Progenitor cell of endocrine pancreas (in vitro differentiated cells): ENCODE measurements around the gene MRPL24. TPM values are rescaled to one million over a fixed set of nuclear protein-coding genes. Genes with fewer than 3 reads are reported as not detected.

Experiments
- DNase-seq: peaks from one replicate; pipeline ENCODE4 v3.0.0; 2021; ENCODE audit warnings: low spot score; ENCODE audit not compliant: unreplicated experiment
- H3K27ac Mint-ChIP-seq: 2 replicates; pipeline ENCODE4 v1.8.0; 2021; ENCODE audit warnings: mild to moderate bottlenecking, moderate library complexity, mixed read lengths
- H3K27me3 Mint-ChIP-seq: 2 replicates; pipeline ENCODE4 v1.8.0; 2021; ENCODE audit warnings: mixed read lengths
- H3K36me3 Mint-ChIP-seq: 2 replicates; pipeline ENCODE4 v1.8.0; 2022; ENCODE audit warnings: mixed read lengths; ENCODE audit not compliant: insufficient read depth
- H3K4me1 Mint-ChIP-seq: 2 replicates; pipeline ENCODE4 v1.8.0; 2021; ENCODE audit warnings: low read depth, mixed read lengths
- H3K4me3 Mint-ChIP-seq: 2 replicates; pipeline ENCODE4 v1.8.0; 2021; ENCODE audit warnings: low read depth, mild to moderate bottlenecking, moderate library complexity, mixed read lengths
- H3K9me3 Mint-ChIP-seq: 2 replicates; pipeline ENCODE4 v1.8.0; 2021; ENCODE audit warnings: low read depth, mixed read lengths
- total RNA-seq: library from RNA; stranded (reverse); gene quantifications from 2 replicates; pipeline ENCODE4 v1.2.1, GENCODE V29; 2021
- TF ChIP-seq, protein P1 (sequence below): fragments of 200-600 bp; sonication (generic); IDR thresholded peaks from one replicate; pipeline ENCODE4 v1.5.0; 2021; ENCODE audit warnings: antibody characterized with exemption, mild to moderate bottlenecking; ENCODE audit not compliant: unreplicated experiment

The MRPL24 gene
- total RNA-seq, 1 donor from 2014 or later: 43.2 TPM

DNA sequence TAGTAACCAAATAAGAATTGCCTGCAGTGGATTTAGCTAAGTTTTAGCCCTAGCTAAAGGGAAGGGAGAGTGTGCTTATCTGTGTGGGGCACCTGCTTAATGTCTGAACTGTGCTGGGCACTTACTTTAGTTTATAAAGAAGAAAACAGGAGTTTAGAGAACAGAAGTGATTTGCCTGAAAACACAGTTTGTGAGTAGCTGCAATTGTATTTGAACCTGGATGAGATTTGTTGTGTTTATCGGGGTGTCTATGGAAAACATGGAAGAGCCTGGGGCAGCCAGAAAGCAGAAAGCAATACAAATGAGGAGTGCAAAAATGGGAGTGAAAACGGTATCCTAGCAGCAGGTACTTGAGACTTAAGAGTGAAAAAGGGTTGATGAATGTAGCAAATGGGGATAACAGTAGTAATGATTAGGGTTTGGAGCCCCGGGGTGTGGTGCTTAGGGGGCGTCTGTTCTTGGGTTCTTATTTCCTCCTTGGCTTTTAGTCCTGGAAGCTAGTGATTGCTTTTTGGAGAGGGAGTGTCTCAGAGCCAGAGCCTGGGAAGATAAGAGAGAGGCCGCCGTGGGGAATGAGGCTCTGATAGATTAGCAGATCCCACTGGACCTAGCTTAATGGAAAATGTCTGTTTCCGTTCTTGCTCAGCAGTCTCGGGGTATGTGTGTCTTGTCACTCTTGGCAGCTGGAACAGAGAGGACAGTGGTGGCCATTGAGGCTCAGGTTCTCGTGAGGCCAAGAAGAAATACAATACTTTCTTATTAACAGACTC, 32.0 kb upstream of the MRPL24 start:
- peak overlapping the region; percentile 5 for H3K4me3 Mint-ChIP-seq
- H3K27ac Mint-ChIP-seq: peak overlapping the region; percentile 9
- TF ChIP-seq, protein P1, sequence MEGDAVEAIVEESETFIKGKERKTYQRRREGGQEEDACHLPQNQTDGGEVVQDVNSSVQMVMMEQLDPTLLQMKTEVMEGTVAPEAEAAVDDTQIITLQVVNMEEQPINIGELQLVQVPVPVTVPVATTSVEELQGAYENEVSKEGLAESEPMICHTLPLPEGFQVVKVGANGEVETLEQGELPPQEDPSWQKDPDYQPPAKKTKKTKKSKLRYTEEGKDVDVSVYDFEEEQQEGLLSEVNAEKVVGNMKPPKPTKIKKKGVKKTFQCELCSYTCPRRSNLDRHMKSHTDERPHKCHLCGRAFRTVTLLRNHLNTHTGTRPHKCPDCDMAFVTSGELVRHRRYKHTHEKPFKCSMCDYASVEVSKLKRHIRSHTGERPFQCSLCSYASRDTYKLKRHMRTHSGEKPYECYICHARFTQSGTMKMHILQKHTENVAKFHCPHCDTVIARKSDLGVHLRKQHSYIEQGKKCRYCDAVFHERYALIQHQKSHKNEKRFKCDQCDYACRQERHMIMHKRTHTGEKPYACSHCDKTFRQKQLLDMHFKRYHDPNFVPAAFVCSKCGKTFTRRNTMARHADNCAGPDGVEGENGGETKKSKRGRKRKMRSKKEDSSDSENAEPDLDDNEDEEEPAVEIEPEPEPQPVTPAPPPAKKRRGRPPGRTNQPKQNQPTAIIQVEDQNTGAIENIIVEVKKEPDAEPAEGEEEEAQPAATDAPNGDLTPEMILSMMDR: no peak
- no peaks in the 10 kb centered on the region for H3K27me3 Mint-ChIP-seq
- no peaks in the 10 kb centered on the region for H3K9me3 Mint-ChIP-seq
- H3K36me3 Mint-ChIP-seq: peaks cover 14% of the 10 kb centered on the region
- peaks cover 45% of the 10 kb centered on the region for H3K4me1 Mint-ChIP-seq
- DNase-seq: no peak

DNA sequence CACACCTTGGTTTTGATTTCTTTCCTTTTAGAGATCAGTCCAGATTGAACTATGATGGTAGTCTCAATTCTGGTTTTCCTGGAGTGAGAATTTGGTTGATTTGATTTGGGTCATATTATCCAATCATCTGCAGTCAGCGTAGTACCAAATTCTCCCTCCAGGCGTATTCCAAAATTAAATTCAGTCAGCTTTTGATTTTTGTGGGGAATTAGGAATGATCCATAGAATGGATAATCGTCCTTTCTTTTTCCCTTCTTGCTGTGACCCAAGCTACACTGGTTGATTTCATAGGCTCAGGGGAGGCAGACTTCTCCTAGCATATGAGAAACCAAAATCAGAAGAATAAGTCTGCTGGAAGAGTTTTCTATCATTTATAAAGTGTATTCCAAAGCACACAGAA, 31.3 kb upstream of the MRPL24 start:
- H3K9me3 Mint-ChIP-seq: no peaks in the 10 kb centered on the region
- TF ChIP-seq, protein P1: no peak
- H3K4me3 Mint-ChIP-seq: no peak overlapping the region
- no peaks in the 10 kb centered on the region for H3K27me3 Mint-ChIP-seq
- peaks cover 44% of the 10 kb centered on the region for H3K4me1 Mint-ChIP-seq
- no peak overlapping the region for H3K27ac Mint-ChIP-seq
- no peak for DNase-seq
- peaks cover 14% of the 10 kb centered on the region for H3K36me3 Mint-ChIP-seq

DNA sequence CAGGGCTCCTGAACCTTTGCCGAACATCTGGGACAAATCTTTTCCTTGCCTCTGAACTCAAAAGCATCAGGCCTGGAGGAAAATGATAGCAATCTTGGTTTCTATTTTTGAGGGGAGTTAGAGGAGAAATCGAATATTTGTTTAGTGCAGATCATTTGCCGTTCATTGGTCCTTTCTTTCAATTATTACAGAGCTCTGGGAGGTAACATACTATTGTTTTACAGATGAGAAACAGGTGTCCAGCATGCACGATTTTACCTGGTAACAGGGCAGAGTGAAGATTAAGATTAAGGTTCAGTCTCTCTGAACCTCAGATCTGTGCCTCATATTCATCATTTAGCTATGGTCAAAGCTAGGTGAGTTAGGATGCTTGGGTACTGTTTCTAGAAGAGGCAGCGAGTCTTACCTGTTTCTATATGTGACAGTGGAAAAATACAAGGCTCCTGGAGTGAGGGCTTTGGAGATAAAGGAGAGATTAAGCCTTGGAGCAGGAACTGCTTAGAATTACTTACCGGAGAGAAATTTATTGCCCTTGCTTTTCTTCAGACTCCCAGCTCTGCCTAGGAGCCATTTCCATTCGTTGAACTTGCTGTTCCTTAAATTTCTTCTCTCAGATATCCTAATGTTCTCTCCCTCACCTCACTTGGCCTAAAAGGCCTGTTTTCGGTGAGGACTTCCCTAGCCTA, 27.9 kb upstream of the MRPL24 start:
- Mint-ChIP-seq H3K27ac (peak overlapping the region; percentile 89), H3K9me3 (no peaks in the 10 kb centered on the region), H3K4me3 (no peak overlapping the region), H3K36me3 (peaks cover 11% of the 10 kb centered on the region), H3K27me3 (no peaks in the 10 kb centered on the region), H3K4me1 (peaks cover 48% of the 10 kb centered on the region)
- TF ChIP-seq, protein P1: no peak
- DNase-seq: no peak

DNA sequence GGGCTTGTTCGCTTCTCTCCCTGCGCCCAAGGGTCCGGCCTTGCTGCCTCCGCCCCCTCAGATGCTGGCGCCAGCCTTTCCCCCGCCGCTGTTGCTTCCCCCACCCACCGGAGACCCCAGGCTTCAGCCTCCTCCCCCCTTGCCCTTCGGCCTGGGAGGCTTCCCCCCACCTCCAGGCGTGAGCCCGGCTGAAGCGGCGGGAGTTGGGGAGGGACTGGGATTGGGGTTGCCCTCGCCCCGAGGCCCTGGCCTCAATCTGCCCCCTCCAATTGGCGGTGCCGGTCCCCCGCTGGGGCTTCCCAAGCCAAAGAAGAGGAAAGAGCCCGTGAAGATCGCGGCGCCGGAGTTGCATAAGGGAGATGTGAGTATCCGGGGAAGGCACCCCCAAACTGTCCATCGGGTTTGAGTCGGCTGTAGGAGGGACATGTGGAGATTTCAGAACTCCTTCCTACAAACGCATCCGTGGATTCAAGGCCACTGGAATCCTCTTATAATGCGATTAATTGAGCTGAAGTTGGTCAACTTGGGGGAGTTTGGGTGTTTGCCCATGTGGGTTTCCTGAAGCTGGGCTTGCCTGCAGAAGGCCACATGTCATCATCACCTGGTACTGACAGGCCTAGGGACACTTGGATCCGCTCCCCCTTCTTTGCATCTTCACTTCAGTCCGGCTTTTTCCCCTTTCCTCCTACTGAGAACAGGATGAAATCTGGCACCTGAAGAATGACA, 27.2 kb upstream of the MRPL24 start:
- Mint-ChIP-seq H3K9me3 (no peaks in the 10 kb centered on the region), H3K27me3 (no peaks in the 10 kb centered on the region), H3K27ac (peak overlapping the region; percentile 89), H3K4me1 (peaks cover 41% of the 10 kb centered on the region), H3K4me3 (no peak overlapping the region), H3K36me3 (peaks cover 7% of the 10 kb centered on the region)
- TF ChIP-seq, protein P1: no peak
- DNase-seq: no peak
